NCI-H774 (cell line): ENCODE measurements around the gene CCDC28B.
A peak's percentile ranks its signal among the peaks of the same experiment; 100 is the strongest.

Experiments used
- DNase-seq: peaks from one replicate; lab custom pipeline; 2025; lab: John Stamatoyannopoulos, UW

Gene CCDC28B

DNA sequence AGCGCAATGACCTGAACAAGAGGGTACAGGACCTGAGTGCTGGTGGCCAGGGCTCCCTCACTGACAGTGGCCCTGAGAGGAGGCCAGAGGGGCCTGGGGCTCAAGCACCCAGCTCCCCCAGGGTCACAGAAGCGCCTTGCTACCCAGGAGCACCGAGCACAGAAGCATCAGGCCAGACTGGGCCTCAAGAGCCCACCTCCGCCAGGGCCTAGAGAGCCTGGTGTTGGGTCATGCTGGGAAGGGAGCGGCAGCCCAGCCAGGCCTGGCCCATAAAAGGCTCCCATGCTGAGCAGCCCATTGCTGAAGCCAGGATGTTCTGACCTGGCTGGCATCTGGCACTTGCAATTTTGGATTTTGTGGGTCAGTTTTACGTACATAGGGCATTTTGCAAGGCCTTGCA is 5.4 kb upstream of the CCDC28B start:
- DNase-seq = no peak

DNA sequence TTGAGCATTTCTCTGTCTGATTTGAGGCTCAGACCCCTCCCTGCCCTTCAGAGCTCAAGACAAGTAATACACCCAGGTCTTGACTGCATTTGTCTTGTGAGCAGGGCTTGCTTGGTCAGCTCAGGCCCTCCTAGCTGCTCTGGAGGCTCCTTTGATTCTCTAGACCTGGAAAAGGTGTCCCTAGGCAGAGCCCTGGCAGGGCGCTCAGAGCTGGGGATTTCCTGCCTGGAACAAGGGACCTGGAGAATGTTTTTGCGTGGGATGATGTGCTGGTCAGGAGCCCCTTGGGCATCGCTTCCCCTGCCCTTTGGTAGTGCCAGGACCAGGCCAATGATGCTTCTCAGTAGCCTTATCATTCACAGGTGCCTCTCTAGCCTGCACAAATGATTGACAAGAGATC is 4.9 kb upstream of the CCDC28B start:
- DNase-seq = no peak

DNA sequence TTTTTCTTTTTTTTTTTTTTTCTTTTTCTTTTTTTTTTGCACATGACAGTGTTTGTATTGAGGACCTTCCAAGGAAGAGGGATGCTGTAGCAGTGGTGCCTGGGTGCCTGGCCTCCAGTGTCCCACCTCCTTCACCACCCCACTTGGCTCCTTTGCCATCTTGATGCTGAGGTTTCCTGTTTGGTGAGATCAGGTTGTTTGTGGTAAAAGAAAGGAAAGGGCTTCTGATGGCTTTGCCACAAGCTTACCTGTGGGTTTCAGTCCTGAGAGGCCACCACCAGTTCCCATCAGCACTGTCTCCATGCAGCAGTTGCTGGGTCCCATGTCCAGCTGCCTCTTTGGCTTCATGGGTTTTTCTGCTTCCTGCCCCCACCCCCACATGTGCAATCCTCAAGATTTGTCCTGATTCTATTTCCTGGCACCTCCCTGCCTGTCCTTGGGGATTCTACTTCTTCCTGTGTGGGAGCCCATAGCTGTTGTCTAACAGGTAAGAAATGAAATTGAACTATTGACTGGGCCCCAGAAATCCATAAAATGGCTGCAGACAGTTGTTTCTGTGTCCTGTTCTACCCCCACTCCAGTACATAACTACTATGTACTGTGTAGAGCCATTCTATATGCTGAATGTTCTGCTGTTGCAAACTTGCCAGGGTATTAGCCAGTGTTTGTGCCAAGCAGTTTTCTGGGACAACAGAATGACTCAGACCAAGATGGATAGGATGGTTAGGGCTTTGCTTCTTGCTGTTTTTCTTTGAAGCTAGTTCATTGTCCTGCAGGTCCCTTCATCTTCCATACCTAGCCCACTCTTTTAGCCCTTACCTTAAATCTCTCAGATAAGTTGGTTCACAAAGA is 4.2 kb upstream of the CCDC28B start:
- no peak for DNase-seq

DNA sequence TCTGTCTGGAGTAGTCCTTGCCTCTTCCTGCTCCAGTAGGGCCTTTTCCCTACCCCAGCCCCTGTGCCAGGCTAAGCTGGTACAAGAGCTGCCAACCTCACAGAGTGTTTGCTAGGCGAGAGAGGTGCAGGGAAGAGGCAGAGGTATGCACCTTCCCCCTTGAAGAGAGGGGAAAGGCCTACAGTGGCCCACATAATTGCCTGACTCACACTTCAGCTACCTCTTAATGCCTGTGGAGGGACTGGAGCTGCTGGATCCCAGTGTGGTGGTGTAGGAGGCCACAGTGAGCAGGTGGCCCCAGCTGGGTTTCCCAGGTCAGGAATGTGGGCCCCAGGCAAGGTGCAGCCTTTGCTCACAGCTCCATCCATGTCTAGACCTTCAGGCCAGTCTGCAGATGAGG is 3.3 kb upstream of the CCDC28B start:
- DNase-seq = no peak

DNA sequence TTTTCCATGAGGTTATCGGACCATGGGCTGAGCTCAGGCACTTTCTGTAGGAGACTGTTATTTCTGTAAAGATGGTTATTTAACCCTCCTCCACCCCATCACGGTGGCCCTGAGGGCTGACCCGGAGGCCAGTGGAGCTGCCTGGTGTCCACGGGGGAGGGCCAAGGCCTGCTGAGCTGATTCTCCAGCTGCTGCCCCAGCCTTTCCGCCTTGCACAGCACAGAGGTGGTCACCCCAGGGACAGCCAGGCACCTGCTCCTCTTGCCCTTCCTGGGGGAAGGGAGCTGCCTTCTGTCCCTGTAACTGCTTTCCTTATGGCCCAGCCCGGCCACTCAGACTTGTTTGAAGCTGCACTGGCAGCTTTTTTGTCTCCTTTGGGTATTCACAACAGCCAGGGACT is 2.6 kb upstream of the CCDC28B start:
- DNase-seq = no peak

DNA sequence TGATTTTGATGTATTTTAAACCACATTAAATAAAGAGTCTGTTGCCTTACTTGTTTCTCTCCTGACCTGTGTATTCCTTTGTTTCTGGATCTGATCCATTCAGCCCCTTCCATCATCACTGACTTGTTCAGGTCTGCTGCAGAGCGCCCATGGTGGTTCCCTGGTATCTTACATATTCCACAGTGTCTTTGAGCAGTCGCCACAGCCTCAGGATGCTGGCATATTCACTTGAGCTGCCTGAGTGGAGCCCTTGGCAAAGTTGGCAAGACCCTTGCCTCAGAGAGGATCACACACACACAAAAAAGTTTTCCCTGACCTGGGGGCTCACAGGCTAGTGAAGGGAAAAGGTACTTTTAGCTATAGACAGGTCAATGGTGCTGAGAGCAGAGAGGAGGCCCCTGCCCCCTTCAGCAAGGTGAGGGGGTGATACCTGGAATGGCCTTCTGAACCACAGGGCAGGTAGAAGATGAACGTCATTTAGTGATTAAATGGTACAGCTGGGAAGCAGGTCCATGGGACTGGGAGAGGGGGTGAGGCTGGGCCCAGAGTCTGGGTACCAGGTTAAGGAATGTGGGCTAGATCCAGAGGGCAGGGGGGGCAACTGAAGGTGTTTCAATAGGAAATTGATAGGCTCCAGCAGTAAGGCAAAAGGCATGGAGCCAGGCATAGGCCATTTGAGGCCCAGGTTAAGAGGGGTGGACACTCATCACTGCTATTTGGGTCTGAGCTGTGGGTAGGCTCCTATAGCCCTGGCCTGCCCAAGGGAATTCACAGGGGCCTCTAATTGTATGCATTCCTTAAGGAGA is 2.0 kb upstream of the CCDC28B start:
- no peak for DNase-seq

DNA sequence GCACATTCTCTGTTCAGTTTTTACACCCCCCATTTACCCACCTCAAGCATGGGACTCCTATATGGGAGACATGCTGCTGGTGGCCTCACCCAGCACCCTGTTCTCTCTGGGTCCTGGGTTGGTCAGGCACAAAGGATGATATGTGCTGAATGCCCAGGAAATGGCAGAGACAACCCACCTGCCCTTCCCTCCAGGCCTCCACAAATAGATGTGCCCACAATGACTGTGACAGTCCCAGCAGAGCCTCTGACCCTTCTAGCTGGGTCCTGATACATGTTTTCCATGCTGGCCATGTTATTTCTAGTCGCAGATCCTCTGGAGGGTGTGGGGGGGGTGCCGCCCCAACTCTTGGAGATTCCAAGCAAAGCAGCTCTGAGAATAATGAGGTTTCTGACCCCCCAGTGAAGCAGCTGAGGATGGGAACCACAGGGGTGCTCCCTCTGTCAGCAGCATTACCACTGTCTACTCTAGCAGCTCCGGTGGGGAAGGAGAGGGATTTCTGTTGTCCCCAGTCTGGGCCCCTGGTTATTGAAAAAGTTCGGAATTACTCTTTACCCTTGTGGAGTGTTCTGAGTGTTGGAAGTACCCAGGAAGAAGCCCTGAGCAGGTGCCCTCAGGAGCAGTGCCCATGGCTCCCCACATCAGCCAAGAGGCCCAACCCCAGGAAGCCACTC is 1.2 kb upstream of the CCDC28B start:
- DNase-seq = no peak

DNA sequence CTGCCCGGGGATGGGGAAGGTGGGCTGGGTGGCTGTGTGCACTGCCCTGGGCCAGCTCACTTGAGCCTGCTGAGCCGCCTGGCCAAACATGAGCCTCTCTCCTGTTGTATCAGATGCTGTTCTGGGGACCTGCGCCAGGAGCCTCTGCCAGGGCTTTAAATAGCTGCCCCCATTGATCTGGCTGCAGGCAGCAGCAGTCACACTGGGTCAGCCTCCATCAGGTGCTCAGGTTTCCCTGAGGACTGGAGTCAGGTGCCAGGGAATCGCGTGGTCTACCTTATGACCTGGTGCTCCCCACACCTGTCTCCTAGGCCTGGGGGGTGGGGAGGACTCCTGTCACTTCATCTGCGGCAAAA is 700 bp upstream of the CCDC28B start:
- peak; percentile 45 for DNase-seq

DNA sequence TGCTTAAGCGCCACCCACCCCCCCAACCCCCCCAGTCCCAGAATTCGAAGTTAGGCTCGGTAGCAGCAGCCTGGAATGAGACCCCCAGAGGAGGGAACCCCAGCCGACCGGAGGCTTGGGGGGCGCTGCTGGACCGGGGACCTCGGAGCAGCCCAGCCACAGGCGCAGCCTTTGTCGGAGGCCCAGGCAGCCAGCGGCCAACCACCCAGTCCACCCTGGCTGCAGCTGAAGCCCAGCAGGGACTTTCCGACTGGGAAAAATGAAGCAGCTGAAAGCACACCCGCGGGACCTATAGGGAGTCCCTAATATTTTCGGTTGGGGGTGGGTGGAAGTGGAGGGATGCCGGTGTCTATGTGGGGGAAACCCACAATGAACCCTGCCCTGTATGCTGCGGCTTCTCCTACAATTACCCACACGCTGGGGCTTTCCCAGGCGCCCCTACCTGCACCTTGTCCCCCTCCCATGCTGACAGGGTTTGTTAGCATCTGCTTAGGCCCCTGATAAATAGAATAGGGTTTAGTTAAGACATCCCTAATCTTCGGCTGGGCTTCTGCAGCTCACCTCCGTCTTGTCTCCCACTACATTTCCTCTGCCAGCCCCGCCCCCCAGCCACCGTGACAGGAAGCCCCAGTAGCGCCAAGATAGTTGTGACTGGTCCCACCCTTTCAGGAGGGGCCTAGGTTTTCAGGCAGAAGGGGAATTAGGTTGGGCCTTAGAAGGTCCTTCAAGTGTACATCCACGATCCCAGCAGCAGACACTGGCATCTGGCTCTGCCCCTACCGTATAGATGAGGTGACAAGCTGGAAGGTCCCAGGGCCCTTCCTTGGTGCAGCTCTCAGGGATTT is 838 bp downstream of the CCDC28B start:
- peak; percentile 28 for DNase-seq

DNA sequence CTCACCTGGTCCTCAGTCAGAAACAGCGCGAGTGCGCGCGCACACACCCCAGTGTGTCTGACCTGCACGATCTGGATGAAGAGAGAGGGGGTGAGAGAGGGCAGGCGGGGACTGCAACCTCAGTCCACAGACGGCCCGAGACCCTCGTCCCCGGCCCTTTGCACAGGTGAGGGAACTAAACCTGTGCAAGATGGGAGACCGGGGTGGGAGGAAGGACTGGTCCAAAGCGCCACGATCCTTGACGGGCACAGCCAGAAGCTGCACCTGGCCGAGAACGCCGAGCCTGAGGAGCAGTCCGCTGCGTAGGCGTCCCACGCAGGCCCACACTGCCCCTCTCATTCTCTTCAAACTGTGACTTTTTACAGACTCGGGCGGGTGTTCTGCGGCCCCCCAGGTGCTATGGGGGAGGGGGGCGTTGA is 4.6 kb downstream of the CCDC28B start:
- no peak for DNase-seq

DNA sequence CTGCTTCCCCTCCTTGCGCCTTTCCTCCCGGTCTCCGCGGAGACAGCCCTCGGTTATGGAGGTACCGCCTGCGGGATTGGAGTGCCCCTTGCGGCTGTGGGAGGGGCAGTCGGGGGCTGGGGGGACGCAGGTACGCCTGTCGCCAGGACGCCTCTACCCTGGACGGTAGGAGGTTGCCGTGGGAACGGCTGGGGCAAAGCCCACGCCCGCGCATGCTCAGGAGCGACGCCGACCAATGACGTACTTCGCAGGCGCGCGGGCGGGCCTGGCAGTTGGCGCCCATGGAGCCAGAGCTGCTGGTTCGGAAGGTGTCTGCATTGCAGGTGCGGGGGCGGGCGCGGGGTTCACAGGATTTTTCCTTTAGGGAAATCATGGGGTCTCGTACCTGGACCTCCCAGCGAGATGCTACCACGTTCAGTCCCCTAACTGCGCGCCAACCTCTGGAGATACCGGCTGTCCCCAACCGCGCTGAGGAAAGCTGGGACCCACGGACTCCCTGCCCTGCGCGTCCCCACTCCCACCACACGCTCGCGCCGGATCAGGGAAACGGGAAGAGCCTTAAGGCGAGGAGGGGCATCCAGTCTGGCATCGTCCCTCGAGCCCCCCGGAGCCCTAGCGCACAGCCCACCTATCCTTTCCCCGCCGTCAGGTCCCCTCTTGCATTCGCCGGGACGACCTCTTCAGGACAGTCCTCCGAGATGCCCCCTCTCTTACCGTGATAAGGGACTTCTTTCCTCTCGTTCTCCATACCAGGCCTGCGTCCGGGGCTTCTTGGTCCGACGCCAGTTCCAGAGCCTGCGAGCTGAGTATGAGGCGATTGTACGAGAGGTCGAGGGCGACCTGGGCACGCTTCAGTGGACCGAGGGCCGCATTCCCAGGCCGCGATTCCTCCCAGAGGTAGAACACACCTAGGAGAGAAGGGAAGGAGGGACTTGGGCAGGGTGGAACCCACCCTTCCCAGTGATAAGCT is 5.3 kb downstream of the CCDC28B start, which contains the start of gene IQCC:
Gene IQCC (plus strand): TSS at position 271 of the 970 bp plus-strand sequence. CDS start 11 bp downstream, at position 282.
- peak; percentile 99 for DNase-seq

DNA sequence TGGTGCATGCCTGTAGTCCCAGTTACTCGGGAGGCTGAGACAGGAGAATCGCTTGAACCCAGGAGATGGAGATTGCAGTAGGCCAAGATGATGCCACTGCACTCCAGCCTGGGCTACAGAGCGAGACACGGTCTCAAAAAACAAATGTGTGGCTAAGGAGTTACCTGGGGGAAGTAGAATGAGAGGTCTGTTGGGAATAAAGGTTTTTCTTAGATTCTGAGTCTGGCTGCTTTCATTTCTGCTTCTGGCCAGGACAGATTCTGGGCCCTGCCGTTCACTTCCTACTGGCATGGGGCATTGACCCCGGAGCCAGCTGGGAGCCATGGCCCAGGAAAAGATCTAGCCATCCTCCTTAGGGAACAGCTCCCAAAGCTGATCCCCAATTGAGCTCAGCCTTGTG is 8.1 kb downstream of the CCDC28B start:
- no peak for DNase-seq

DNA sequence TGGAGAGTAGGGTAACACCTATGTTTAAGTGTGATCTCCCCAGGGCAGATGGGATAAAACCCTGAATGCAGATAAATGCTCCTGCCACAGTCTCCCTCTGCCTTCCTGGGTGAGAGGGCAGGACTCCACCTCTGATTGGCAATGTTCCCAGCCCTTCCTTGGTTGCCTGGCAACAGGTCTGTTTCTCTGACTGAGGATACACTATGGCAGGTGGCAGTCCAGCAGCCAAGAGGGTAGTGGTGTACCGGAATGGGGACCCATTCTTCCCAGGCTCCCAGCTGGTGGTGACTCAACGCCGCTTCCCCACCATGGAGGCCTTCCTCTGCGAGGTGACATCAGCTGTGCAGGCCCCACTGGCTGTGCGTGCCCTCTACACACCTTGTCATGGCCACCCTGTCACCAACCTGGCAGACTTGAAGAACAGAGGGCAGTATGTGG is 8.5 kb downstream of the CCDC28B start, which contains the start of gene DCDC2B:
Gene DCDC2B (plus strand): TSS at position 199 of the 438 bp plus-strand sequence. CDS start 5 bp downstream, at position 204.
- peak; percentile 99 for DNase-seq

DNA sequence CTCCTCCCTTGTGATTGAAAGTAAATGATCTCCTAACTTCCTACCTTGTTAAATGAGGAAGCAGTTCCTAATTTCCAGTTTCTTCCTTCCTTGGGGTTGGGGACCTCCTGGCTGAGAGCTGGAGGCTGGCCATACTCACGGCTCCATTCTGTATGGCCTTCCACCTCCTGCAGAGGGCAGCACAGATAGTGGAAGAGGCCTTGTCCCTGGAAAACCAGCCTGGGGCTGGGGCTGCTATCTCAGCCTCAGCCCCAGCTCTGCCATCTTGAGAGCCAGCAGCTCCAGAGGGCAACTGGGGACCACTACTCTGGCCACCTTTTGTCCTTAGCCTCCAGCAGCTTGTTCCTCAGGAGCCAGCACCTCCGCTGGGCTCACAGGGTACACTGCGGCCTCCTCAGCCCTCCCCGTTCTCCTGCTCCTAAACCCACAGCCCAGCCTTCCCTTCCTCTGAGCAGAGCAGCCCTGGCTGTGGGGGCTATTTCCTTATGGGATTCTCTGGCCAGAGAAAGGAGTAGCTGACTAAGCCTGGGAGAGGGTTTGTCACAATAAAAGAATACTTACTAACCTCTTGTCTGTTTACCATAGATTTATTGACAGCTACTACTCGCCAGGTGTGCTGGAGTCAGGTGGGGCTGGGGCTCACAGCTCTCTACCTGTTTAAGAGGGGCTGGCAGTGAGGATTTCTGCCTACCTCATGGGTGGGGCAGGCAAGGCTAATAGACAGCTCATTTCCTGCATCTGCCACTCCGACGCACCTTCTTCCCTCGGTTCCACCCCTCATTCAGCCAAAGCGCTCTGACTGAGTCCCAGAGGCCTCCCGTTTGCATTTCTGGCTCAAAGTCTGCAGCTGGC is 15.5 kb downstream of the CCDC28B start:
- peak; percentile 71 for DNase-seq

DNA sequence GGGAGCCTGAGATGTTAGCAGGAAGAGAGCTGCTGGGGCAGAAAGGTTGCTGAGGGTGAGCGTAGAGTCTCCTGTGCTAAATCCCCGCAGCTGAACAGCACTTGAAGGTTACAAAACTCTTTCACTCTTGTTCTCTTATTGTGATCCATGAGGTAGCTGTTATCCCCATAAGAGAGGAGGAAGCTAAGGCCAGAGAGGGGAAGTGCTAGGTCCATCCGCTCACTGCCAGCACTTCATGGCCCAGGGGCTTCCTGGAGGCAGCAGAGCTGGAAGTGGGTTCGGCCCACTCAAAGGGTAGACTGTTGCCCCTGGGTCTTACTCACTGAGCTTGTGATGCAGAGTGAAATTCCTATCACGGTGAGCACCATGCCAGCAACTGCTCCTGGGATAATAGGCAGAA is 16.2 kb downstream of the CCDC28B start:
- DNase-seq = no peak

DNA sequence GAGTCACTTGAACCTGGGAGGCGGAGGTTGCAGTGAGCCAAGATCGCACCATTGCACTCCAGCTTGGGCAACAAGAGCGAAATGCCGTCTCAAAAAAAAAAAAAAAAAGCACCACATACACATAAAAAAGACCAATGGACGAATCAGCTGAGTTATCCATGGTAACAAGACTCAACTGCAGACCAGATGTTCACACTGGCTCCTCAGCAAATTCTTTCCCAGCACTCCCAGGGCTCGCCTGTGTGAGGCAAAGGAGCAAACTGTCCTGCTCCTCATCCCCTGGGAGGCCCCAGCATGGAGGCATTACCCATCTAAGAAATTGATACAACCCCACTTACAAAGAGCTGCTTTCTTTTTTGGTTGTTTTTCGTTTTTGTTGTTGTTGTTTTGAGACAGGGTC is 18.6 kb downstream of the CCDC28B start:
- DNase-seq = no peak

DNA sequence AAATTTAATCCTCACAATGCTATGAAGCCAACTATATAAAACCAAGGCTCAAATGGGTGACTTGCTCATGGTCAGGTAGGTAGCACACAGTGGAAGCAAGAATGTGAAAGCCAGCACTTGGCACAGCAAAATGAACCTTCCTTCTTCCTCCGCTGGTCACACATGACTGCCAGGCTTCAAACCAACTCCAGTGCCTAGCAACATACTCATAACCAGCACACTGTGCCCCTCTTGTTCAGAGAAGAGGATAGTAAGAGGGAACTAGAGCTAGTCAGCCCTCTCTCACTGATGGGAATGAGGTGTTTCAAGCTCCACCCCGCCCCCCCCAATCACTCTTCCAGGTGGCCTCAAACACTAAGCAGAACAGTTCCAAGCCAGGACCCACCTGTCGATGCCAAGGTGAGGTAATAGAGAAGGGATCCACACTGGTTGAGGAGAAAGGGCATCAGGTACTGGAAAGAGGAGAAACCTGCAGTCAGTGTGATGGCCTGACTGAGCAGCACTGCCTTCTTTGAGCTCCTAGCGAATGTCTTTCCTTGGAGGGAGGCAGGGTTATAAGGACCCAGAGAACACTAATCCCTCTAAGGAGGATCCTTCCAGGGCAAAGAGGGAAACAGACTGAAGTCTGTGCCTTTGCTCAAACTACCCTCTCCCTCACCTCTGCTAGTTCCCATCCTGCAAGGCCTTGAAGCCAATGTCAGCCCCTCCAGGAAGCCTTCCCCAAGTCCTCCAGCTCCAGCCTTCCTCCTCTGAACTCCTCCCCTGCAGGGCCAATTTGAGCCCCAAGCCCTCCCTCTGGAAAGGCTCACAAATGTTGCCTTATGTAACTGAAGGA is 20.6 kb downstream of the CCDC28B start:
- DNase-seq = no peak

DNA sequence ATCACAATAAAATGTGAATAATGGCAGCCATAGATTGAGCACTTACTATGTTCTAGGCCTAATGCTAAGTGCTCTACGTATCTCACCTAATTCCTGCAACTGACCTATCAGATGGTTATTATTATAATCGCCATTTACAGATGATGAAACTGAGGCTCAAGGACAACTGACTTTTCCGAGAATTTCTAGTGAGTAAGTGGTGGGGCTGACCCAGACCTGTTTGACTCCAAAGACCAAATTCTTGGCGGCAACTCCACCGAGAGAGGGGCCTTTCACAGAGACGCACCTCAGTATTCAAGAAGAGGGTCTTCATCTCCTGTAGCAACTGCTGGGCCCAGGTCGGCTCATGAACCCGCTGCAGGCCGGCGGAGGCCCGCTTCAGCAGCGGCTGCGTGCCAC is 21.2 kb downstream of the CCDC28B start:
- DNase-seq = no peak
